NCI-H446 treated with DMSO at 0.1 percent for 48 hours (cell line): ENCODE data around the gene ANKRD40.
"Not testable (repeated sequence)": the region's sequence is repeated elsewhere in the genome, so short reads cannot be mapped to it uniquely, and the experiment has no call there.

Experiments
- DNase-seq: peaks from one replicate; lab custom pipeline; 2025; lab: John Stamatoyannopoulos, UW

Gene ANKRD40

GRCh38 chr17:50712641-50713040, 4.9 kb upstream of the ANKRD40 start:
- no peak for DNase-seq

- DNase-seq, result no peak
Measured at GRCh38 chr17:50710650-50711049, 2.9 kb upstream of the ANKRD40 start.

DNA sequence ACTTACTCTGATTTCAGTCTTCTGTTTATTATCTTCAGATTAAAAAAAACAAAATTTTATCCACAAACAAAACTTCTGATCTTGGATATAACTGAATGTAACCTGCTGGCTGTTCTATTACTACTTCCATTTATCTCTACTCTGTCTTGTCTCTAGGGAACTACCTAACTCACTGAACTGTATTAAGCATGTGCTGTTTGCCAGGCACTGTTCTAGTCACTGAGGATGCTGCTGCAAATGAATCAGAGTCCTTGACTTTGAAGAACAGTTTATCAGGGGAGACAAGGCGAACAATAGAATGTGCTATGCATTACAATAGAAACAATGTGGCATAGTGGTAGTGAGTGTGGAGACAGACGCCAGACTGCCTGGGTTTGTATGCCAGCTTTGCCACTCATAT, 2.3 kb upstream of the ANKRD40 start:
- no peak for DNase-seq

GRCh38 chr17:50709053-50709452, 1.3 kb upstream of the ANKRD40 start:
- not testable (repeated sequence) for DNase-seq

DNA sequence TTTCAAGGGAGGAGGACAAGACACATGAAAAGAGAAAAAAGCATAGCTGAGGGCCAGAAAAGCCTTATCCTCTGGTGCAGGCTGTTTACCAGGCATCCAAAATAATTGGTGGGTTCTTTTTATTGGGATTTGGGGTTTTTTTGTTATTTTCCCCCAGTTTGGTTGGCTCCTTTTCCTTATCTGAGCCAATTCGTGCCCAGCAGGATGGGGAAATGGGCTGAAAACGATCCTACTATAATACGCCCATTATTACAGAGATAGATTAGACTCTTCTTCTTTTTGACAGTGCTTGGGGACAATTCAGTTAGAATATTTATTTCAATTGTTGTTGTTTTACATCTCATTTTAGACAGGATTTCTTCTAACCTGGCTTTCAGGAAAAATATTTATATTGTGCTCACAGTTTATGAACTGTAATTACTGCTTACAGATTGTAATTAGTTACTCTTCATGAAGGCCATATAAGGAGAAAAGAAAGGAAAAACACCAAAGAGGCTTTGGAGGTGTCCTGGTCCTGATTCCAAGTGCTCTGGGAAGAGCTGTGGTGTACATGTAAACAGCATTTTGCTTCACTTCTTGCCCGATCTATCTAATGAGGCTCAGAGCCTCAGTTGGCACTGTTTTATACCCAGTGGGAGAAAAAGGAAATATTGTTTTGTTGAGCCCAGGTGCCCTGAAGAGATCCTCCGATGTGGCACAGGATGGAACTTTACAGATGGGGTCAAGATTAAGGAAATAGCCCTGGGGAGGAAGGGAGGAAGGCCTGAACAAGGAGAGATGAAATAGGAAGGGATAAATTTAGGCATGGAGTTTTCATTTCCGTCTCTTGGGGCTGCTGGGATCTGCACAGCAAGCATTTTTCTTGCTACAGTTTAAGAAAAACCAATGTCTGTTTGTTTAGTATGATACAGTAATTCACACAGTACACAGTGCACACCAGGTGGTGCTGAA, 611 bp upstream of the ANKRD40 start:
- peak; percentile 30 for DNase-seq

DNA sequence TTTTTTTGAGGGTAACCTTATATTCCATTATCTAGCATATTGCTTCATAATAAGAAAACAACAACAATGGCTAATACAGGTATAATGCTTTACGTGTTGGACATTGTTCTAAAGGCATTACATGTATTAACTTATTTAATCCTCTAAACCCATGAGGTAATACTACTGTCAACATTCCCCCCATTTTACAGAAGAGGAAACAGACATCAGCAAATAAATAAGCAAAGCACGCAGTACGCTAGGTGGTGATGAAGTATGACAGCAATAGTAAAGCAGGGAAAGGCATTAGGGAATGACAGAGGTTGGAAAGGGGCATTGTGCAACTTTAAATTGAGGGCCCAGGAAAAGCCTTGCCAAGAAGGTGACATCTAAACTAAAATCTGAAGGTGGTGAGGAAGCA, 4.6 kb downstream of the ANKRD40 start:
- DNase-seq, result no peak

- no peak for DNase-seq
Measured at GRCh38 chr17:50699410-50699809, 8.3 kb downstream of the ANKRD40 start.

DNA sequence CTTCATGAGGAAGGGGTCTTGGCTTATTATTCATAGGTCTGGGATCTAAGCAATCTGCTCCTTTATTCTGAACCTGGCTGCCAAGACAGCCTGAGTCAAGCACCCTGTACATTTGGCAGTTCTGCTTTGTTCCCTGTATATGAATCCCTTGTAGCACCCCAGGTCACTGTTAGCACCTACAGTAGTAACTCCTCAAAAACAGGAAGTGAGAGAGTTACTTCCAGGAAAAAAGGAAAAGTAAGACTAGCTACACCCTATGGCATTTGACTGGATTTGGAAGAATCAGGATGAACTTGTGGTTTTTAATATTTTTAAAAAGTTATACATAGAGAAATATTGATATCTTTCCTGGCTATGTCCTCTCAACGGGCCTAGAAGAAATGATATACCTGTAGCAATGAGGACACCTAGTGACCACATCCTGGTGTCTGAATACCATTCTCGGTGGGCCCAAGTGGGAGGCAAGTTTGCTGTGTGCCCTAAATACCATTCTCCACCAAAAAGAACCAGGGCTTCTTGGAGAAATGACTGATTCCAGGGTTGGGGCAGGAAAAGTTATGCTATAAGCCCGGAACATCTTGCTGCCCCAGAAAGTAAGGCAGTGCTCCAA, 9.9 kb downstream of the ANKRD40 start:
- no peak for DNase-seq

GRCh38 chr17:50697062-50697461, 10.7 kb downstream of the ANKRD40 start:
- DNase-seq, result no peak

GRCh38 chr17:50696365-50696879, 11.3 kb downstream of the ANKRD40 start:
- no peak for DNase-seq

- DNase-seq, result no peak
Measured at GRCh38 chr17:50693036-50693682, 14.6 kb downstream of the ANKRD40 start.

GRCh38 chr17:50692448-50693035, 15.2 kb downstream of the ANKRD40 start:
- DNase-seq, result no peak

GRCh38 chr17:50691550-50692447, 15.9 kb downstream of the ANKRD40 start:
- no peak for DNase-seq

GRCh38 chr17:50690887-50691549, 16.7 kb downstream of the ANKRD40 start:
- no peak for DNase-seq

GRCh38 chr17:50689956-50690886, 17.5 kb downstream of the ANKRD40 start:
- no peak for DNase-seq

- DNase-seq, result no peak
Measured at GRCh38 chr17:50689251-50689650, 18.5 kb downstream of the ANKRD40 start.

- no peak for DNase-seq
Measured at GRCh38 chr17:50688245-50688644, 19.5 kb downstream of the ANKRD40 start.

DNA sequence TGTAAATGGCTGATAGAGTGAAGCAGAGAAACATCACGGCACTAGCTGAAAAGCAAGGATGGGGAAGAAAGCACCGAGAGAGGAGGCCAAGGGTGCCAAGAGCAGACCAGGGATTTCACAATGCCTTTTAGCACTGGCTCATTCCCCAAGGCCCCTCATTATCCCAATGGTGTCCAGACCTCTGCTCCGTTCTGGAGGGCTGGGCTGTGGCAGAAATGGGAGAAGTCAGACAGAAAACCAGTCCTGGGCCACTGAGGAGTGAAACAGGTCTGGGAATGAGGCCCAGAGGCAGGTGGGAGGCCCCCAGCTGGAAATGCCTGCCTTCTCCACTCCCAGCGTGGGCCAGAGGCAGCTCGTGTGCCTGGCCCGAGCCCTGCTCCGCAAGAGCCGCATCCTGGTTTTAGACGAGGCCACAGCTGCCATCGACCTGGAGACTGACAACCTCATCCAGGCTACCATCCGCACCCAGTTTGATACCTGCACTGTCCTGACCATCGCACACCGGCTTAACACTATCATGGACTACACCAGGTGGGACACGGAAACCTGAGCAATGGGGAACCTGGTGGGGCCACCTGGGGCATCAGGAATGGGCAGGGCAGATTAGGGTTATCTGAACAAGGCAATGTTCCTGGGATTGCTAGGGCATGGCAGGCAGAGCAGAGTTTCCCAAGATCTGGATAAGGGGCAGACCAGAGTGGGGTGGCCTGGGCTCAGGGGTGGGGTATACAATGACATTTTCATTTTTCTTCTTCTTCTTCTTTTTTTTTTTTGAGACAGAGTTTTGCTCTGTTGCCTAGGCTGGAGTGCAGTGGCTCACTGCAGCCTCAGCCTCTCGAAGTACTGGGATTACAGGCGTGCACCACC, 20.3 kb downstream of the ANKRD40 start:
- no peak for DNase-seq
